Spleen (tissue), 7 donors: ENCODE measurements around the gene FGF21.

Source experiments
- CTCF ChIP-seq, 11 experiments: fragments of 200-600 bp in 7 of 11; fragments of 450-650 bp in 4 of 11; sonication (generic) in 4 of 11; IDR thresholded peaks in 8 of 11; conservative IDR thresholded peaks in 3 of 11; 1 replicate in 7 of 11; 2 replicates in 4 of 11; pipeline versions ENCODE4 v1.4.0 to v1.8.0; 2016 to 2021; ENCODE audit warnings: antibody characterized with exemption in 11 of 11, inconsistent platforms in 4 of 11, mild to moderate bottlenecking in 1 of 11
- POLR2A ChIP-seq, 3 donors: fragments of 450-650 bp; IDR thresholded peaks; one replicate each; pipeline ENCODE4 v1.5.1; 2017; ENCODE audit warnings: antibody characterized with exemption in 3 of 3, mild to moderate bottlenecking in 1 of 3
- POLR2AphosphoS5 ChIP-seq, 3 donors: sonication (generic); formaldehyde crosslinking; IDR thresholded peaks; one replicate each; pipeline ENCODE4 v1.5.1; 2017; ENCODE audit warnings: antibody characterized with exemption in 3 of 3
- donor health status: DM: no; HTN: no; CAD: no; lungs with moderate emphysema.
- donor health status: DM: no; HTN: no; CAD: no.
- donor health status: DM: no; HTN: no; CAD: no.

- TF ChIP-seq POLR2A (IDR thresholded peaks at IDR 0.05), result no peak
- no peak for TF ChIP-seq CTCF (IDR thresholded peaks at IDR 0.05 in 8 of 11, conservative IDR thresholded peaks at IDR 0.05 in 3 of 11)
- no peak for TF ChIP-seq POLR2AphosphoS5 (IDR thresholded peaks at IDR 0.05)
These were observed 29.2 kb downstream of the FGF21 start for GRCh38 chr19:48784527-48784926.
